ENCODE results near the gene LRRTM4. TPM values are rescaled to one million over a fixed set of nuclear protein-coding genes. Genes with fewer than 3 reads are reported as not detected.
A peak's percentile ranks its signal among the peaks of the same experiment; 100 is the strongest.

LRRTM4 gene
- total RNA-seq, 4 donors from 2014 or later, result 0.09 to 1.1 (median 0.61) TPM

GRCh38 chr2:76975752-76976151 lies 546.4 kb downstream of the LRRTM4 start:
- no peak overlapping the region for H3K27ac ChIP-seq
- H3K36me3 ChIP-seq, result no peaks in the 10 kb centered on the region
- H3K9me3 ChIP-seq, result no peaks in the 10 kb centered on the region
- H3K4me3 ChIP-seq, result no peak overlapping the region
- DNase-seq, result no peak
- in situ Hi-C loops (cut with MboI; ENCODE audit: low sequenced_read_pairs in 4 of 4), result no loop called here
- intact Hi-C loops (cut with DNase I; ENCODE audit: low total_unique reads), result no loop called here
- no peaks in the 10 kb centered on the region for H3K4me1 ChIP-seq
- TF ChIP-seq CTCF (IDR thresholded peaks at IDR 0.05 in 4 of 5, conservative IDR thresholded peaks at IDR 0.05 in 1 of 5) (no peak), POLR2A (IDR thresholded peaks at IDR 0.05) (no peak)
- no peak for ATAC-seq
- H3K27me3 ChIP-seq, result no peaks in the 10 kb centered on the region

DNA sequence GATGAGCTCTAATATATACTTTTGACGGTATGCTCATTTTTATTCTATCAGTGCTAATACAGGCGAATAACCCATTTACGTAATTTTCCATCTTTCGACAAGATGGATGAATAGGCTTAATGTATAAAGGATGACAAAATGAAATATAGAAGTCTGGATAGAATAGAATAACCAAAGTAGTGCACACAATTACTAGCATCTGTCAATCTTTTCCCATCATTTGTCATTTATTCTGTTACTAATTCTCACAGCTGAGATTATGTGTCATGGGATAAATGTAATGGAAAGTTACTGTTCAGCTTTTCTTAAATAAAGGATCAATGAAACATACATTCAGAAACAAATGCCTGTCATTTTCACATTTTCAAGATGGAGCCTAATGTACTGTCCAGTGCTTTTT lies 548.6 kb downstream of the LRRTM4 start:
- Histone ChIP-seq H3K27me3 (no peaks in the 10 kb centered on the region), H3K4me3 (no peak overlapping the region), H3K27ac (no peak overlapping the region), H3K36me3 (no peaks in the 10 kb centered on the region), H3K9me3 (no peaks in the 10 kb centered on the region), H3K4me1 (no peaks in the 10 kb centered on the region)
- no peak for ATAC-seq
- no peak for DNase-seq
- in situ Hi-C loops (cut with MboI; ENCODE audit: low sequenced_read_pairs in 4 of 4) (no loop called here), intact Hi-C loops (cut with DNase I; ENCODE audit: low total_unique reads) (no loop called here)
- no peak for TF ChIP-seq POLR2A (IDR thresholded peaks at IDR 0.05)
- no peak for TF ChIP-seq CTCF (IDR thresholded peaks at IDR 0.05 in 4 of 5, conservative IDR thresholded peaks at IDR 0.05 in 1 of 5)

- DNase-seq, result no peak
- H3K27me3 ChIP-seq, result no peaks in the 10 kb centered on the region
- TF ChIP-seq POLR2A (IDR thresholded peaks at IDR 0.05) (no peak), CTCF (IDR thresholded peaks at IDR 0.05 in 4 of 5, conservative IDR thresholded peaks at IDR 0.05 in 1 of 5) (no peak)
- H3K36me3 ChIP-seq, result no peaks in the 10 kb centered on the region
- H3K4me3 ChIP-seq, result no peak overlapping the region
- no peak for ATAC-seq
- H3K27ac ChIP-seq, result no peak overlapping the region
- H3K4me1 ChIP-seq, result no peaks in the 10 kb centered on the region
- no peaks in the 10 kb centered on the region for H3K9me3 ChIP-seq
- in situ Hi-C loops (cut with MboI; ENCODE audit: low sequenced_read_pairs in 4 of 4), result no loop called here
- intact Hi-C loops (cut with DNase I; ENCODE audit: low total_unique reads), result no loop called here
Measured at GRCh38 chr2:76965772-76966171, 556.4 kb downstream of the LRRTM4 start.

- Histone ChIP-seq H3K4me3 (no peak overlapping the region), H3K4me1 (no peaks in the 10 kb centered on the region), H3K27me3 (no peaks in the 10 kb centered on the region), H3K27ac (no peak overlapping the region), H3K36me3 (no peaks in the 10 kb centered on the region), H3K9me3 (no peaks in the 10 kb centered on the region)
- no peak for ATAC-seq
- intact Hi-C loops (cut with DNase I; ENCODE audit: low total_unique reads) (loop anchor here (10.0 kb wide), 1 partner anchor 566 kb away; the partner anchor contains the start of gene LRRTM4), in situ Hi-C loops (cut with MboI; ENCODE audit: low sequenced_read_pairs in 4 of 4) (no loop called here)
- TF ChIP-seq CTCF (IDR thresholded peaks at IDR 0.05 in 4 of 5, conservative IDR thresholded peaks at IDR 0.05 in 1 of 5) (no peak), POLR2A (IDR thresholded peaks at IDR 0.05) (no peak)
- DNase-seq, result no peak
Measured at GRCh38 chr2:76958749-76959148, 563.4 kb downstream of the LRRTM4 start.

DNA sequence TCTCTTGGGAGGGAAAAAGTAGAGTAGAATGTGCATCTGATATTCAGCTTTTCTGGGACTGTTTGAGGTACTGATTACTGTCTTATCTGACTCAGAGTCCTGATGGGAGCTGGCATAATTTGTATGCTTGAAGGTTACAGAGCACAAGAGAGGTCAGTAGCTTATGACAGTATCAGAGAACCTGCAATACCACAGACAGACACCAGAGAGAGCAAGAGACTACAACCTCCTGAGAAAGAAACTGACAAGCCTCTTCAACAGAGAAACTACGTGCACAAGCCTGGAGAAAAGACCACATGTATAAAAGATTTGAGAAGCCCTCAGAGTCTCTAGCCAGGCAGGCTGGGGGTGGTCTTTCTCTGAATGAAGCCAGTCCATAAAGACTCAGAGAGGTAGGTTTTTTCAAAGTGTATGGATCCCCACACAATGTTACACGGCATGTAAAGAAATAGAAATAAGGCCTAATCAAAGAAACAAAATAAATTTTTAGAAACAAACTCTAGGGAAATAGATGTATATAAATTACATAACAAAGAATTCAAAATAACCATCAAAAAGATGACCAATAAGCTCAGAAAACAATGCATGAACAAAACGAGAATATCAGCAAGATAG lies 568.3 kb downstream of the LRRTM4 start:
- DNase-seq, result no peak
- no peaks in the 10 kb centered on the region for H3K36me3 ChIP-seq
- intact Hi-C loops (cut with DNase I; ENCODE audit: low total_unique reads) (loop anchor here (10.0 kb wide), 1 partner anchor 571 kb away; the partner anchor contains the start of gene LRRTM4), in situ Hi-C loops (cut with MboI; ENCODE audit: low sequenced_read_pairs in 4 of 4) (no loop called here)
- no peaks in the 10 kb centered on the region for H3K4me1 ChIP-seq
- H3K4me3 ChIP-seq, result no peak overlapping the region
- no peaks in the 10 kb centered on the region for H3K9me3 ChIP-seq
- H3K27me3 ChIP-seq, result no peaks in the 10 kb centered on the region
- no peak overlapping the region for H3K27ac ChIP-seq
- TF ChIP-seq POLR2A (IDR thresholded peaks at IDR 0.05) (no peak), CTCF (IDR thresholded peaks at IDR 0.05 in 4 of 5, conservative IDR thresholded peaks at IDR 0.05 in 1 of 5) (peak in 3 of 5 experiments; percentile 13 to 45 (median 27))
- ATAC-seq, result no peak

All from gastrocnemius medialis (tissue), 4 donors.